OCI-LY1 (cell line): ENCODE results near the gene POLA1.

Experiments used
- H2AFZ ChIP-seq: fragments of 200-600 bp; sonication (generic), shearing (Covaris generic); 2 replicates; pipeline ENCODE4 v1.6.0; 2014; ENCODE audit warnings: antibody characterized with exemption, mild to moderate bottlenecking, low read length
- H3F3A ChIP-seq: fragments of 200-600 bp; sonication (generic), shearing (Covaris generic); 2 replicates; pipeline ENCODE4 v1.6.0; 2014; ENCODE audit warnings: mild to moderate bottlenecking, antibody characterized with exemption, low read length, moderate library complexity; ENCODE audit not compliant: insufficient read depth
- H3K27ac ChIP-seq: fragments of 200-600 bp; sonication (generic); 2 replicates; pipeline ENCODE4 v1.5.1; 2014; ENCODE audit warnings: low read length, mixed run types, mild to moderate bottlenecking, low read depth; ENCODE audit not compliant: poor library complexity, severe bottlenecking
- H3K27me3 ChIP-seq: fragments of 200-600 bp; sonication (generic); 2 replicates; pipeline ENCODE4 v1.6.0; 2014; ENCODE audit warnings: antibody characterized with exemption, mild to moderate bottlenecking, low read length, moderate library complexity; ENCODE audit not compliant: insufficient read depth
- H3K36me3 ChIP-seq: fragments of 200-600 bp; sonication (generic); 2 replicates; pipeline ENCODE4 v1.6.1; 2014; ENCODE audit warnings: mild to moderate bottlenecking, antibody characterized with exemption, low read length, moderate library complexity, mixed read lengths; ENCODE audit not compliant: insufficient read depth
- H3K4me1 ChIP-seq: fragments of 200-600 bp; sonication (generic); 2 replicates; pipeline ENCODE4 v1.5.1; 2014; ENCODE audit warnings: mild to moderate bottlenecking, low read length, moderate library complexity; ENCODE audit not compliant: insufficient read depth, severe bottlenecking
- H3K4me2 ChIP-seq: fragments of 200-600 bp; sonication (generic), shearing (Covaris generic); 2 replicates; pipeline ENCODE4 v1.6.1; 2014; ENCODE audit warnings: low read length
- H3K4me3 ChIP-seq: fragments of 200-600 bp; sonication (generic); 2 replicates; pipeline ENCODE4 v1.5.1; 2014; ENCODE audit warnings: low read length, low read depth, mild to moderate bottlenecking, mixed read lengths; ENCODE audit not compliant: poor library complexity, severe bottlenecking
- H3K79me2 ChIP-seq: fragments of 200-600 bp; shearing (Covaris generic); 2 replicates; pipeline ENCODE4 v1.6.1; 2016; ENCODE audit warnings: mixed run types, low read length, mixed read lengths; ENCODE audit not compliant: insufficient read depth
- H3K9ac ChIP-seq: fragments of 200-600 bp; sonication (generic), shearing (Covaris generic); 2 replicates; pipeline ENCODE4 v1.6.1; 2014; ENCODE audit warnings: mild to moderate bottlenecking, low read length, mixed read lengths
- H3K9me2 ChIP-seq: fragments of 200-600 bp; sonication (generic), shearing (Covaris generic); 2 replicates; pipeline ENCODE4 v1.6.1; 2014; ENCODE audit warnings: low read depth, mild to moderate bottlenecking, low read length, mixed read lengths
- H3K9me3 ChIP-seq: fragments of 200-600 bp; shearing (Covaris generic); 2 replicates; pipeline ENCODE4 v1.6.1; 2014; ENCODE audit warnings: low read length, mixed read lengths
- H4K20me1 ChIP-seq: fragments of 200-600 bp; sonication (generic), shearing (Covaris generic); 2 replicates; pipeline ENCODE4 v1.6.0; 2016; ENCODE audit warnings: mild to moderate bottlenecking, low read length; ENCODE audit not compliant: insufficient read depth
- CTCF ChIP-seq: fragments of 200-600 bp; sonication (generic), shearing (Covaris generic); IDR thresholded peaks from 2 replicates; pipeline ENCODE4 v1.5.1; 2017; ENCODE audit warnings: mild to moderate bottlenecking, antibody characterized with exemption, low read length, moderate library complexity, mixed read lengths
- EZH2 ChIP-seq: fragments of 200-600 bp; sonication (generic), shearing (Covaris generic); IDR thresholded peaks from 2 replicates; pipeline ENCODE4 v1.8.0; 2017; ENCODE audit warnings: borderline replicate concordance, mixed run types, mild to moderate bottlenecking, antibody characterized with exemption, low read length, moderate library complexity, mixed read lengths

The POLA1 gene

GRCh38 chrX:24874604-24875247 lies 181.0 kb downstream of the POLA1 start:
- H2AFZ ChIP-seq = no peak overlapping the region
- no peak for TF ChIP-seq EZH2
- TF ChIP-seq CTCF = no peak
- no peak overlapping the region for H3K4me3 ChIP-seq
- H3K9me3 ChIP-seq = no peaks in the 10 kb centered on the region
- no peak overlapping the region for H3K9ac ChIP-seq
- H3F3A ChIP-seq = no peaks in the 10 kb centered on the region
- no peaks in the 10 kb centered on the region for H3K27me3 ChIP-seq
- no peaks in the 10 kb centered on the region for H4K20me1 ChIP-seq
- H3K4me1 ChIP-seq = no peaks in the 10 kb centered on the region
- H3K27ac ChIP-seq = no peak overlapping the region
- no peaks in the 10 kb centered on the region for H3K79me2 ChIP-seq
- no peaks in the 10 kb centered on the region for H3K9me2 ChIP-seq
- H3K4me2 ChIP-seq = no peak overlapping the region
- H3K36me3 ChIP-seq = no peaks in the 10 kb centered on the region

GRCh38 chrX:24876530-24877287 lies 183.0 kb downstream of the POLA1 start:
- H3K27ac ChIP-seq = no peak overlapping the region
- no peaks in the 10 kb centered on the region for H3K27me3 ChIP-seq
- no peaks in the 10 kb centered on the region for H3K79me2 ChIP-seq
- H3K9ac ChIP-seq = no peak overlapping the region
- H3K4me2 ChIP-seq = no peak overlapping the region
- H3K9me3 ChIP-seq = no peaks in the 10 kb centered on the region
- TF ChIP-seq CTCF = no peak
- TF ChIP-seq EZH2 = no peak
- no peaks in the 10 kb centered on the region for H3K9me2 ChIP-seq
- H4K20me1 ChIP-seq = no peaks in the 10 kb centered on the region
- no peak overlapping the region for H3K4me3 ChIP-seq
- H3K4me1 ChIP-seq = no peaks in the 10 kb centered on the region
- no peak overlapping the region for H2AFZ ChIP-seq
- H3F3A ChIP-seq = no peaks in the 10 kb centered on the region
- no peaks in the 10 kb centered on the region for H3K36me3 ChIP-seq

- Histone ChIP-seq H3K9me2 (no peaks in the 10 kb centered on the region), H3K27me3 (no peaks in the 10 kb centered on the region), H3K9ac (no peak overlapping the region), H3F3A (no peaks in the 10 kb centered on the region), H3K9me3 (no peaks in the 10 kb centered on the region), H3K79me2 (no peaks in the 10 kb centered on the region), H3K4me2 (no peak overlapping the region), H3K27ac (no peak overlapping the region), H3K4me1 (no peaks in the 10 kb centered on the region), H2AFZ (no peak overlapping the region), H3K36me3 (no peaks in the 10 kb centered on the region), H3K4me3 (no peak overlapping the region), H4K20me1 (no peaks in the 10 kb centered on the region)
- TF ChIP-seq EZH2 (no peak), CTCF (no peak)
These were observed 183.6 kb downstream of the POLA1 start for GRCh38 chrX:24877288-24877664.
